Measurements from ENCODE around the gene GJA4.

DNA sequence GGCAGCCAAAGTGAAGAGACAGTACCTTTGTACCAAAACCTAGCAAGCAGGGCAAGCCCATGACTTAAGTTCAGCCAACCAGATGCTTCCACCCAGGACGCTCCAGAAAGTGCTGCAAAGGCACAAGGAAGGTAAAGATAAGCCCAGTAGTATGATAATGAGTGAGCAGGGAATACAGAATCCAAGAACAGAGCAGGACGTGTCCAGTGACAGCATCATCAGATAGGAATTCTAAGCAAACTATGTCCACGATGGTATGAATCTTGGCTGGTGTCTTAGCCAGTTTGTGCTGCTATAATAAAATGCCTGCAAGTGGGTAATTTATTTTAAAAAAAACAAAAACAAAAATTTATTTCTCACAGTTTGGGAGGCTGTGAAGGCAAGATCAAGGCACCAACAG lies 13.6 kb downstream of the GJA4 start:
- TF ChIP-seq, protein P1, sequence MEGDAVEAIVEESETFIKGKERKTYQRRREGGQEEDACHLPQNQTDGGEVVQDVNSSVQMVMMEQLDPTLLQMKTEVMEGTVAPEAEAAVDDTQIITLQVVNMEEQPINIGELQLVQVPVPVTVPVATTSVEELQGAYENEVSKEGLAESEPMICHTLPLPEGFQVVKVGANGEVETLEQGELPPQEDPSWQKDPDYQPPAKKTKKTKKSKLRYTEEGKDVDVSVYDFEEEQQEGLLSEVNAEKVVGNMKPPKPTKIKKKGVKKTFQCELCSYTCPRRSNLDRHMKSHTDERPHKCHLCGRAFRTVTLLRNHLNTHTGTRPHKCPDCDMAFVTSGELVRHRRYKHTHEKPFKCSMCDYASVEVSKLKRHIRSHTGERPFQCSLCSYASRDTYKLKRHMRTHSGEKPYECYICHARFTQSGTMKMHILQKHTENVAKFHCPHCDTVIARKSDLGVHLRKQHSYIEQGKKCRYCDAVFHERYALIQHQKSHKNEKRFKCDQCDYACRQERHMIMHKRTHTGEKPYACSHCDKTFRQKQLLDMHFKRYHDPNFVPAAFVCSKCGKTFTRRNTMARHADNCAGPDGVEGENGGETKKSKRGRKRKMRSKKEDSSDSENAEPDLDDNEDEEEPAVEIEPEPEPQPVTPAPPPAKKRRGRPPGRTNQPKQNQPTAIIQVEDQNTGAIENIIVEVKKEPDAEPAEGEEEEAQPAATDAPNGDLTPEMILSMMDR (conservative IDR thresholded peaks at IDR 0.05 in 1 of 2, IDR thresholded peaks at IDR 0.05 in 1 of 2; ENCODE audit: extremely low read depth in 1 of 2, insufficient read depth in 1 of 2, low read depth in 1 of 2, low read length in 2 of 2) = no peak
- TF ChIP-seq EZH2 (IDR thresholded peaks at IDR 0.05; ENCODE audit: borderline replicate concordance, low read length) = no peak

Measured in mammary epithelial cell (primary cell).